ENCODE data around the gene OSCP1.
"Not testable (repeated sequence)": the region's sequence is repeated elsewhere in the genome, so short reads cannot be mapped to it uniquely, and the experiment has no call there.

Gene OSCP1

GRCh38 chr1:36450270-36450918, at the start of gene OSCP1:
Gene OSCP1 (minus strand): TSS chr1:36450451. CDS start chr1:36450369, 82 bp downstream.
- in situ Hi-C loops (cut with HindIII; ENCODE audit: low sequenced_read_pairs), result no loop called here
- DNase-seq (ENCODE audit: low read depth), result peak; percentile 88
- TF ChIP-seq CTCF (IDR thresholded peaks at IDR 0.05; ENCODE audit: low read depth, low read length, missing control alignments), result no peak
- H3K4me3 ChIP-seq (ENCODE audit: low read depth, low read length), result peak within 1 kb of the TSS; percentile 65

GRCh38 chr1:36497207-36497606, 47.0 kb upstream of the OSCP1 start:
- DNase-seq (ENCODE audit: low read depth), result no peak
- in situ Hi-C loops (cut with HindIII; ENCODE audit: low sequenced_read_pairs), result no loop called here
- no peak overlapping the region for H3K4me3 ChIP-seq (ENCODE audit: low read depth, low read length)
- TF ChIP-seq CTCF (IDR thresholded peaks at IDR 0.05; ENCODE audit: low read depth, low read length, missing control alignments), result no peak

- in situ Hi-C loops (cut with HindIII; ENCODE audit: low sequenced_read_pairs), result no loop called here
Measured at GRCh38 chr1:36494971-36495370, 44.7 kb upstream of the OSCP1 start.

GRCh38 chr1:36493524-36493923, 43.3 kb upstream of the OSCP1 start:
- no peak overlapping the region for H3K4me3 ChIP-seq (ENCODE audit: low read depth, low read length)
- no peak for DNase-seq (ENCODE audit: low read depth)
- in situ Hi-C loops (cut with HindIII; ENCODE audit: low sequenced_read_pairs), result no loop called here
- TF ChIP-seq CTCF (IDR thresholded peaks at IDR 0.05; ENCODE audit: low read depth, low read length, missing control alignments), result no peak

More at GRCh38 chr1:36494971-36495370, 44.7 kb upstream of the OSCP1 start:
- H3K4me3 ChIP-seq (ENCODE audit: low read depth, low read length), result no peak overlapping the region
- no peak for TF ChIP-seq CTCF (IDR thresholded peaks at IDR 0.05; ENCODE audit: low read depth, low read length, missing control alignments)
- no peak for DNase-seq (ENCODE audit: low read depth)

- H3K4me3 ChIP-seq (ENCODE audit: low read depth, low read length), result no peak overlapping the region
- in situ Hi-C loops (cut with HindIII; ENCODE audit: low sequenced_read_pairs), result no loop called here
- TF ChIP-seq CTCF (IDR thresholded peaks at IDR 0.05; ENCODE audit: low read depth, low read length, missing control alignments), result no peak
- no peak for DNase-seq (ENCODE audit: low read depth)
Measured at GRCh38 chr1:36492491-36492890, 42.2 kb upstream of the OSCP1 start.

- not testable (repeated sequence) for DNase-seq (ENCODE audit: low read depth)
Measured at GRCh38 chr1:36489258-36490051, 39.2 kb upstream of the OSCP1 start.

GRCh38 chr1:36487906-36488305, 37.7 kb upstream of the OSCP1 start:
- no peak for DNase-seq (ENCODE audit: low read depth)
- TF ChIP-seq CTCF (IDR thresholded peaks at IDR 0.05; ENCODE audit: low read depth, low read length, missing control alignments), result no peak
- H3K4me3 ChIP-seq (ENCODE audit: low read depth, low read length), result no peak overlapping the region
- in situ Hi-C loops (cut with HindIII; ENCODE audit: low sequenced_read_pairs), result no loop called here

More at GRCh38 chr1:36489258-36490051, 39.2 kb upstream of the OSCP1 start:
- in situ Hi-C loops (cut with HindIII; ENCODE audit: low sequenced_read_pairs); H3K4me3 ChIP-seq (ENCODE audit: low read depth, low read length): not testable (repeated sequence)

GRCh38 chr1:36487336-36487725, 37.1 kb upstream of the OSCP1 start:
- in situ Hi-C loops (cut with HindIII; ENCODE audit: low sequenced_read_pairs); DNase-seq (ENCODE audit: low read depth); H3K4me3 ChIP-seq (ENCODE audit: low read depth, low read length): not testable (repeated sequence)

Measured in astrocyte of the cerebellum (primary cell).